H9 (cell line): ENCODE results near the gene STARD7. TPM values are rescaled to one million over a fixed set of nuclear protein-coding genes. Genes with fewer than 3 reads are reported as not detected.

Experiments used
- DNase-seq: peaks from one replicate; pipeline ENCODE4 v3.0.0-alpha.2; 2017
- H2AFZ ChIP-seq: one replicate; pipeline ENCODE4 v1.6.1; 2013; ENCODE audit warnings: mild to moderate bottlenecking, low read length, control low read depth, moderate library complexity
- H2AK5ac ChIP-seq: 2 replicates; pipeline ENCODE4 v1.6.1; 2013; ENCODE audit warnings: low read length, control low read depth, mixed read lengths; ENCODE audit not compliant: insufficient read length
- H2BK120ac ChIP-seq: one replicate; pipeline ENCODE4 v1.6.1; 2013; ENCODE audit warnings: low read depth, mild to moderate bottlenecking, low read length, control low read depth, inconsistent platforms; ENCODE audit not compliant: poor library complexity, severe bottlenecking
- H2BK12ac ChIP-seq: 2 replicates; pipeline ENCODE4 v1.6.1; 2013; ENCODE audit warnings: low read length, control low read depth, mixed read lengths, low read depth; ENCODE audit not compliant: insufficient read length
- H2BK15ac ChIP-seq: 2 replicates; pipeline ENCODE4 v1.6.1; 2013; ENCODE audit warnings: low read depth, low read length, control low read depth
- H2BK20ac ChIP-seq: one replicate; pipeline ENCODE4 v1.6.1; 2013; ENCODE audit warnings: low read depth, mild to moderate bottlenecking, low read length, control low read depth, inconsistent platforms; ENCODE audit not compliant: poor library complexity, severe bottlenecking
- H2BK5ac ChIP-seq: 2 replicates; pipeline ENCODE4 v1.6.1; 2013; ENCODE audit warnings: low read length, control low read depth, mixed read lengths; ENCODE audit not compliant: insufficient read length
- H3K14ac ChIP-seq: 2 replicates; pipeline ENCODE4 v1.6.1; 2013; ENCODE audit warnings: low read length, control low read depth; ENCODE audit not compliant: insufficient read depth
- H3K18ac ChIP-seq: 2 replicates; pipeline ENCODE4 v1.6.1; 2013; ENCODE audit warnings: low read depth, mild to moderate bottlenecking, mixed read lengths, low read length, control low read depth; ENCODE audit not compliant: insufficient read length
- H3K23ac ChIP-seq: 2 replicates; pipeline ENCODE4 v1.6.1; 2013; ENCODE audit warnings: low read length, control low read depth, mixed read lengths, low read depth; ENCODE audit not compliant: insufficient read length
- H3K23me2 ChIP-seq: 2 replicates; pipeline ENCODE4 v1.6.1; 2013; ENCODE audit warnings: low read depth, mild to moderate bottlenecking, mixed read lengths, low read length, control low read depth; ENCODE audit not compliant: insufficient read length, poor library complexity, severe bottlenecking
- H3K27ac ChIP-seq: 2 replicates; pipeline ENCODE4 v1.5.1; 2013; ENCODE audit warnings: low read length, control low read depth, mixed read lengths, low read depth; ENCODE audit not compliant: insufficient read length
- H3K27me3 ChIP-seq: 2 replicates; pipeline ENCODE4 v1.6.1; 2013; ENCODE audit warnings: low read length, control low read depth, inconsistent platforms; ENCODE audit not compliant: insufficient read depth
- H3K4ac ChIP-seq: 2 replicates; pipeline ENCODE4 v1.6.1; 2013; ENCODE audit warnings: low read depth, mild to moderate bottlenecking, control low read depth, inconsistent platforms, low read length, moderate library complexity
- H3K4me1 ChIP-seq: 2 replicates; pipeline ENCODE4 v1.6.1; 2013; ENCODE audit warnings: low read length, control low read depth, inconsistent platforms; ENCODE audit not compliant: insufficient read depth
- H3K4me2 ChIP-seq: 2 replicates; pipeline ENCODE4 v1.6.1; 2013; ENCODE audit warnings: low read length, control low read depth, mixed read lengths; ENCODE audit not compliant: insufficient read length, insufficient read depth
- H3K56ac ChIP-seq: 2 replicates; pipeline ENCODE4 v1.6.1; 2013; ENCODE audit warnings: low read depth, mild to moderate bottlenecking, mixed read lengths, low read length, control low read depth; ENCODE audit not compliant: insufficient read length
- H3K79me1 ChIP-seq: 2 replicates; pipeline ENCODE4 v1.6.1; 2013; ENCODE audit warnings: low read depth, mild to moderate bottlenecking, moderate library complexity, low read length, control low read depth, inconsistent platforms; ENCODE audit not compliant: insufficient read depth, poor library complexity, severe bottlenecking
- H3K79me2 ChIP-seq: 2 replicates; pipeline ENCODE4 v1.6.1; 2013; ENCODE audit warnings: low read length, control low read depth, inconsistent platforms; ENCODE audit not compliant: insufficient read depth
- H3K9ac ChIP-seq: 2 replicates; pipeline ENCODE4 v1.6.1; 2013; ENCODE audit warnings: low read length, control low read depth, mixed read lengths; ENCODE audit not compliant: insufficient read length; ENCODE audit errors: extremely low read depth
- H3K9me3 ChIP-seq: one replicate; pipeline ENCODE4 v1.6.1; 2013; ENCODE audit warnings: low read depth, low read length, inconsistent platforms; ENCODE audit not compliant: control insufficient read depth
- H3T11ph ChIP-seq: one replicate; pipeline ENCODE4 v1.6.1; 2013; ENCODE audit warnings: mild to moderate bottlenecking, low read length, control low read depth, inconsistent platforms
- H4K20me1 ChIP-seq: one replicate; pipeline ENCODE4 v1.6.1; 2013; ENCODE audit not compliant: control insufficient read depth, insufficient read length, insufficient read depth
- H4K5ac ChIP-seq: 2 replicates; pipeline ENCODE4 v1.6.1; 2013; ENCODE audit warnings: low read depth, mild to moderate bottlenecking, mixed read lengths, low read length, control low read depth; ENCODE audit not compliant: insufficient read length
- H4K8ac ChIP-seq: replicated peaks from 2 replicates; pipeline ENCODE4 v1.6.1; 2013; ENCODE audit warnings: low read length, control low read depth, mixed read lengths, low read depth; ENCODE audit not compliant: insufficient read length
- H4K91ac ChIP-seq: 2 replicates; pipeline ENCODE4 v1.6.1; 2013; ENCODE audit warnings: low read depth, mild to moderate bottlenecking, moderate library complexity, mixed read lengths, low read length, control low read depth; ENCODE audit not compliant: insufficient read length
- H3K27ac Mint-ChIP-seq, 3 experiments: 2 replicates in 2 of 3; 3 replicates in 1 of 3; pipeline ENCODE4 v1.8.0; 2020 to 2021; ENCODE audit warnings: mixed read lengths in 3 of 3, mild to moderate bottlenecking in 1 of 3, moderate library complexity in 1 of 3
- H3K27me3 Mint-ChIP-seq: 2 replicates; pipeline ENCODE4 v1.8.0; 2021; ENCODE audit warnings: low read depth, mild to moderate bottlenecking, moderate library complexity, mixed read lengths
- H3K36me3 Mint-ChIP-seq, 3 experiments: 2 replicates in 2 of 3; 3 replicates in 1 of 3; pipeline ENCODE4 v1.8.0; 2020 to 2021; ENCODE audit warnings: low read depth in 3 of 3, mixed read lengths in 3 of 3; ENCODE audit not compliant: insufficient read depth in 1 of 3
- H3K4me1 Mint-ChIP-seq, 2 experiments: 2 replicates each; pipeline ENCODE4 v1.8.0; 2020; ENCODE audit warnings: mixed read lengths in 2 of 2
- H3K4me3 Mint-ChIP-seq, 2 experiments: 2 replicates in 1 of 2; 3 replicates in 1 of 2; pipeline ENCODE4 v1.8.0; 2020 to 2021; ENCODE audit warnings: mild to moderate bottlenecking in 2 of 2, mixed read lengths in 2 of 2, moderate library complexity in 1 of 2
- H3K9me3 Mint-ChIP-seq, 2 experiments: 2 replicates in 1 of 2; 3 replicates in 1 of 2; pipeline ENCODE4 v1.8.0; 2020; ENCODE audit warnings: mild to moderate bottlenecking in 2 of 2, mixed read lengths in 2 of 2, moderate library complexity in 1 of 2
- CTCF ChIP-seq: fragments of 200-600 bp; sonication (generic); conservative IDR thresholded peaks from 3 replicates; pipeline ENCODE4 v1.8.0; 2021; ENCODE audit warnings: antibody characterized with exemption, mild to moderate bottlenecking
- WGBS: extraction: QIAGEN DNeasy Blood & Tissue Kit; methylation state at CpG from one replicate; pipeline ENCODE4 v1.1.7; 2013; ENCODE audit warnings: missing lambda C conversion rate, low lambda C conversion rate, mixed read lengths; ENCODE audit not compliant: insufficient read length; ENCODE audit errors: extremely low coverage; 5-methylcytosine and 5-hydroxymethylcytosine counted together
- total RNA-seq: library from RNA; stranded (reverse); gene quantifications from 2 replicates; pipeline ENCODE4 v1.2.1, GENCODE V29; 2021

The STARD7 gene
- total RNA-seq, 1 experiment from 2014 or later, result 212 TPM

- no CpG with 5 or more reads among the region's 1 CpG for WGBS
Observed at GRCh38 chr2:96236882-96237281, 28.3 kb upstream of the STARD7 start.

More at GRCh38 chr2:96236882-96237281, 28.3 kb upstream of the STARD7 start:
- H3K4me3 Mint-ChIP-seq, result no peak overlapping the region
- no peak overlapping the region for H4K91ac ChIP-seq
- H4K5ac ChIP-seq, result no peak overlapping the region
- TF ChIP-seq CTCF, result no peak
- no peak overlapping the region for H3K14ac ChIP-seq
- H3K4ac ChIP-seq, result no peak overlapping the region
- no peaks in the 10 kb centered on the region for H3K79me2 ChIP-seq
- no peaks in the 10 kb centered on the region for H3K79me1 ChIP-seq
- no peaks in the 10 kb centered on the region for H4K20me1 ChIP-seq
- no peak overlapping the region for H3K9ac ChIP-seq
- no peak overlapping the region for H3K56ac ChIP-seq
- H2BK5ac ChIP-seq, result no peak overlapping the region
- H2BK12ac ChIP-seq, result no peak overlapping the region
- H3K36me3 Mint-ChIP-seq, result no peaks in the 10 kb centered on the region
- no peaks in the 10 kb centered on the region for H3K27me3 Mint-ChIP-seq
- no peaks in the 10 kb centered on the region for H3K4me1 ChIP-seq
- H3K18ac ChIP-seq, result no peak overlapping the region
- H2BK20ac ChIP-seq, result no peak overlapping the region
- no peak overlapping the region for H2BK15ac ChIP-seq
- H3K27me3 ChIP-seq, result no peaks in the 10 kb centered on the region
- H3K4me1 Mint-ChIP-seq, result peaks cover 9% of the 10 kb centered on the region in 2 experiments
- no peak overlapping the region for H2AK5ac ChIP-seq
- no peaks in the 10 kb centered on the region for H3K9me3 ChIP-seq
- no peak overlapping the region for H3K4me2 ChIP-seq
- H3K23ac ChIP-seq, result no peak overlapping the region
- no peaks in the 10 kb centered on the region for H3K9me3 Mint-ChIP-seq
- H3K27ac ChIP-seq, result no peak overlapping the region
- H3T11ph ChIP-seq, result no peak overlapping the region
- no peak for DNase-seq
- no peaks in the 10 kb centered on the region for H3K23me2 ChIP-seq
- H2AFZ ChIP-seq, result no peak overlapping the region
- H2BK120ac ChIP-seq, result no peak overlapping the region
- H4K8ac ChIP-seq, result no peak overlapping the region
- H3K27ac Mint-ChIP-seq, result no peak overlapping the region
